Mammary epithelial cell (primary cell): ENCODE results near the gene CADM2.

Experiments
- EZH2 ChIP-seq: IDR thresholded peaks from 2 replicates; pipeline ENCODE4 v1.6.1; 2012; ENCODE audit warnings: low read length, inconsistent platforms, borderline replicate concordance
- TF ChIP-seq, protein P1 (sequence below), 2 donors: IDR thresholded peaks in 1 of 2; conservative IDR thresholded peaks in 1 of 2; 2 replicates each; pipeline ENCODE4 v1.5.1; 2011 to 2012; ENCODE audit warnings: inconsistent platforms in 2 of 2, low read length in 2 of 2, mild to moderate bottlenecking in 2 of 2, control low read depth in 1 of 2, low read depth in 1 of 2; ENCODE audit not compliant: insufficient read depth in 1 of 2; ENCODE audit errors: extremely low read depth in 1 of 2

DNA sequence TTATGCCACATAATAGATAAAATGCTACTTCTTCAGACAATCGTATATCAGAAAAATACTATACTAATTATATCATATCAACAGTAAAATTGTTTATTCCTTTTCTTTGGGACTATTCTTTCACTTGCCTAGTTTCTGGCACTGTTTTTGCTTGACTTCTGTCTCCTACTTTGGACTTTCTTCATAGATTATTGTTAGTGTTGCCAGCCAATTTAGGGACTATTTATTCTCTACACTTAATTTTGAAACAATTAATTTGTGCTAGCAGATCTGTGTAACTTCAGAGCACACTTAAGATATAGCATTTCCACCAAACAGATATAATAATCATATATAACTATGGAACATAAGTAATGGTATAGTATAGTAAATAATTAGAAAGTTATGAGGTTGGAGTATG, 305.6 kb downstream of the CADM2 start:
- TF ChIP-seq, protein P1, sequence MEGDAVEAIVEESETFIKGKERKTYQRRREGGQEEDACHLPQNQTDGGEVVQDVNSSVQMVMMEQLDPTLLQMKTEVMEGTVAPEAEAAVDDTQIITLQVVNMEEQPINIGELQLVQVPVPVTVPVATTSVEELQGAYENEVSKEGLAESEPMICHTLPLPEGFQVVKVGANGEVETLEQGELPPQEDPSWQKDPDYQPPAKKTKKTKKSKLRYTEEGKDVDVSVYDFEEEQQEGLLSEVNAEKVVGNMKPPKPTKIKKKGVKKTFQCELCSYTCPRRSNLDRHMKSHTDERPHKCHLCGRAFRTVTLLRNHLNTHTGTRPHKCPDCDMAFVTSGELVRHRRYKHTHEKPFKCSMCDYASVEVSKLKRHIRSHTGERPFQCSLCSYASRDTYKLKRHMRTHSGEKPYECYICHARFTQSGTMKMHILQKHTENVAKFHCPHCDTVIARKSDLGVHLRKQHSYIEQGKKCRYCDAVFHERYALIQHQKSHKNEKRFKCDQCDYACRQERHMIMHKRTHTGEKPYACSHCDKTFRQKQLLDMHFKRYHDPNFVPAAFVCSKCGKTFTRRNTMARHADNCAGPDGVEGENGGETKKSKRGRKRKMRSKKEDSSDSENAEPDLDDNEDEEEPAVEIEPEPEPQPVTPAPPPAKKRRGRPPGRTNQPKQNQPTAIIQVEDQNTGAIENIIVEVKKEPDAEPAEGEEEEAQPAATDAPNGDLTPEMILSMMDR (conservative IDR thresholded peaks at IDR 0.05 in 1 of 2, IDR thresholded peaks at IDR 0.05 in 1 of 2; ENCODE audit: extremely low read depth in 1 of 2, insufficient read depth in 1 of 2, low read depth in 1 of 2, low read length in 2 of 2) = no peak
- no peak for TF ChIP-seq EZH2
